ENCODE results near the gene CCDC171.

CCDC171 gene

DNA sequence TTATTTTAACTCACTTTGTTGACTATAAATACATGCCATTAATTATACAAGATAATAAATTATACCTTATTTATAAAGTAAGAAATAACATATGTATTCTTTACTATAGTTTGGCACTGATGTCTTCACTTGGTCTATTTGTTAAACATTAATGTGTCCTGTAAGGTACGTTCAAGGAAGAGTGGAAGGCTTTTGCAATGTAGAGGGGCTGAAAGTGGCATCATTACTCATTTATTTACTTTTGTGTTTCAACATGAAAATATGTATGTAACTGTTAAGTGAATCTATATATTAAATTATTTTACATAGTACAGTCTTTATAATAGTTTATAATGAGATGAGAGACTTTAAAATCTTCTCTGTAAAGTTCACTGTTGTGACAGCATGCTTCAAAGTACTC lies 348.7 kb downstream of the CCDC171 start:
- no peak for DNase-seq

GRCh38 chr9:15909297-15909696 lies 356.5 kb downstream of the CCDC171 start:
- no peak for DNase-seq

- no peak for DNase-seq
Observed at GRCh38 chr9:15915711-15916110, 362.9 kb downstream of the CCDC171 start.

GRCh38 chr9:15927161-15927560 lies 374.3 kb downstream of the CCDC171 start:
- no peak for DNase-seq

DNA sequence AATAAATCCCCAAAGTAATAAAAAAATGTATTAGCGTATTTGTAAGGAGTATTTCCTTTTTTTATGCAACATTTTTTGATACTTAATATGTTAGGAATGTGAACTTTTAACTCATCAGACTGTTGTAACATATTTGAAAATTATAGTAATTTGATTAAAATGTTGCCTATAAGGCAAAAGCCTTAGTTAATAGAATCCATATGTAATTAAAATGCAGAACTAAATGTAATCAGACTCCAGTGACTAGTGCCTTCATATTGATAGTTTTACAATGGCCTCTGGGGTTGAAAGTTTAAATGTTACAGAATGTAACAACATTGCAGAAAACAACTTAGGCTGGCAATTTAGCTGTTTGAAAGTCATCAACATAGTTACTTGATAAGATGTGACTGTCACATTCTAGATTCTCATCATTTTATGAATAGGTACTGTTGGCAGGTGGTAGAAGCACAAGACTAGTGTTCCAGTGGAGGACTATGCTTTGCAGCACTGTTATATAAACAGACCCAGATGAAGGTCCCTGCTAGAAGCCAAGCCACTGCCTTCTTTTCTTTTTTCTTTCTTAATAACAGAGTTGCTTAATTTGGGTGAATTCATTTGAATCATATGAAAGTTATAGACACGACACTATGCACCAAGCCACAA lies 382.9 kb downstream of the CCDC171 start:
- peak in 1 of 2 experiments; percentile 42 for DNase-seq

GRCh38 chr9:15936306-15936921 lies 383.6 kb downstream of the CCDC171 start:
- DNase-seq: peak; percentile 22 to 64

DNA sequence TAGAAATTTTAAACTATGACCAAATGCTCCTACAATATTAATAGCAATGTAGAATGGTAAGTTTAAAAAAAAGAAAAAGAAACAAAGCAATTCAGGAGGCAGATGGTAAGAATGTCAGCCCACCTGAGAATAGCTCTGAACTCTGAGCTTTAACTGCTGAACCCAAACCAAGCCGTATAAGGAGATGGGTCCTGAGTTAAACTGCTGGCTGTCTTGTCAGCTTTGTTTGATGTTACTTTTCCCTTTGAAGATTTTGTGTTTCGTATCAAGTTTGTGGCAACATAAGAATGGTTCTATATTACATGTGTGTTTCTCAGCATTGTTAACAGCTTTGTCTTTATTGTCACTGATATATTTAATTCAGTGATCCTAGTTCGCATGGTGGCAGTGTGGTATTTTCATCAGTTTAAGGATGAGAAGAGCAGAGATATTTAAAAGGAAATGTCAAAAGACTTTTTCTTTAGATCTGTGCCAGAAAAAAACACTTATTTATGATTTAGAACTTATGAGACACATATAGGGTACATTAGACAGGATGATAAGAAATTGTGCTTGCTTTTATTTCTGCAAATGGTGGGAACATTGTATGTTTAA lies 390.1 kb downstream of the CCDC171 start:
- DNase-seq: no peak

DNA sequence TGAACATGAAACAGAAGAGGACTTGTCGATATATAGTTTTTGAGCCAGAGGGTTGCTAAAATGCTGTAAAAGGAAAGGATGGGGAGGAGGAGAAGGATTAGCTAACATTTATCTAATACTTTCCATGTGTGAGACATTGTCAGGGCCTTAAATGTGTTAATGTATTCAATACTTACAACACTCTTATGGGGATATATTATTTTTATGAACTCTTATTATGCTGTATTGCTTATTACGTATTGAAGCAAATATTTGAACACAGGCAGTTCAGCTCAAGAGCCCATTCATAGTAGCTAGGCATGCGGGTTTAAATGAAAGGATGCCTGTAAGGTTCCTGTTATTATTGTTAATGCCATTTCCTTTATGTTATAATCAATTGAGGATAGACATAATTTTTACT lies 391.5 kb downstream of the CCDC171 start:
- DNase-seq: no peak

DNA sequence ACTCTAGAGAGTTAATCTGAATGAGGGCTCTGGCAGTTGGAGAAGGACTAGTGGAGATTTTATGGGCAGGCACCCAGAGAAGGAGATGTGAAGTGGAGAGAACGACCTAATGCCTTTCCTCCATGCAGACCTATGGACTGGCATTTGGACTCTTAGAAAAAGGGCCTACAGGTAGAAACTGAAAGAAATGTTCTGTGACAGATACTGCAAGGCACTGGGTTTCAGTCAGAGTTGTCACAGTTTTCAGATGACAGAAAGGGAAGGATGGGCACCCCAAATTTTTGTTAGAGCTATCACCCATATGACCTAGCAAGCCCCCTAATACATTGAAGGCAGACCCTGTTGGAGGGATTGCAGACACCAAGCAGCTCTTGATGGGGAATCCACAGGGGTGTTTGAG lies 406.8 kb downstream of the CCDC171 start:
- DNase-seq: no peak

DNA sequence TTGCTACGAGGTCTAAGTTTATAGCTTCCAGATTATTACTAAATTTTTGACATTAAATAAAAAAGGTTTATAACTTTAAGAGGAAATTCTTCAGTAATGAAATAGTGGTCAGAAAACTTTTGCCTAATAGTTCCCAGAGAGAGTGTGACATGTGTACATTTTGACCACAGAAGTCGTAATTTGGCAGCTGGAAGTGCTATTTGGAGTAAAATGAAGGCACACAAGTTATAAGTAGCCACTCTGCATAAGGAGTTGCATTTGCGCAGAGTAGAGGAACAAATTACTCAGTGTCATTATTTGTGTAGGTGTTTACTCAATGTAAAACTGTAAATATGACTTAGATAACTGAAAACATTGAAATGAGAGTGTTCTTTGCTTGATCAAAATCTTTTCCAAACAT lies 408.4 kb downstream of the CCDC171 start:
- DNase-seq: peak in 1 of 2 experiments; percentile 28

DNA sequence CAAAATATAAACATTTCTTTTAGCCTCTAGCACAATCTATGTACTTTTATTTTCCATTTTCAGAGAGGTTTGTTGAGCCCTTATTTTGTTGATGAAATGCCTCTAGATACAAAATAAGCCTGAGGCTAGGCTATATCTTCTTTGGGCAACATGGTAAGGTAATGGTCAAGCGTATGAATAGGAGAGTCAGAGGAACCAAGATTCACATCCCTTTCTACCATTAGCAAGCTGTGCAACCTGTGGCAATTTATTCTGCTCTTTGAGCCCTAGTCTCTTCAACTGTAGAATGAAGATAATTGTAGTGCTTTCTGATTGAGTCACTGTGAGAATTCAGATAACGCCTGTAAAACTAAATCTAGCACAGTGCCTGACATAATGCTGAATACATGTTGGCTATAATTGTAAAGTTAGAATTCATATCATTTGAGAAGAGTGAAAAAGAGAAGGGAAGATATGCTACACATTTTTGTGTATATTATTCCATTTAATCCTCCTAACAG lies 412.5 kb downstream of the CCDC171 start:
- DNase-seq: no peak

DNA sequence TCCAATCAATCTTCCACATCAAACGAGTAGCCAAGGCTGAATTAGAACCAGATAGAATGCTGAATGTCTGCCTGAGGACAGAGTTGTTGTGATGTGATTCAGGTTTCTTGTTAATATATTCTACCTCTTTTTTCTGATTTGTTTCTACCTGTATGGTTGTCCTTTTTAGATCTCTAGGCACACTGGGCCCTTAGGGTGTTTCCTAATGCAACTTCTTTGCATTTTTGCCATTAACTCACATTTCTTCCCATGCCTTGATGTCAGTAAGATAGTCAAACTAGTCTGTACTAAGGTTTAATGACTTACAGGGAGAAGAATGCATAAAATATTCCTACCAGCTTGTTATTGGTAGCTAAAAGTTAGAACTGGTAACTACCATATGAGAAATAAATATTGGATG lies 413.6 kb downstream of the CCDC171 start:
- no peak for DNase-seq

DNA sequence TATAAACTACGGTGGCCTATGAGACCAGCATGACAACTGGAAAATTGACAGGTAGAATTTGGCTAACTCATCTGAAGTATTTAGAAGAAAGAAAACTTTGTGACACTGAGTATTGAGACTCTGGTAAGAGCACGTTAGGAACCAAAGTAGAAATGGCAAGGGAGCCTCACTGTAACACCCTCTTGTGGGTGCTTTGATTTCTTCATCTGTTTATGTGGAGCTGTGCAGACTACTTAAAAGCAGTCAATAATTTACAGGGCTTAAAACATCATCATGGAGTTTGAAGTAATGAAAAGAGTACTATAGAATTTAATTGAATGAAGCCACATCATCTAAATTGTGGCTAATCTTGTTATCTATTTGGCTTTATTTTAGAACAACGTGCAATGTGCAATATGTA lies 414.2 kb downstream of the CCDC171 start:
- no peak for DNase-seq

- no peak for DNase-seq
Observed at GRCh38 chr9:15972760-15973159, 419.9 kb downstream of the CCDC171 start.

- DNase-seq: no peak
Observed at GRCh38 chr9:15975101-15975778, 422.4 kb downstream of the CCDC171 start.

- no peak for DNase-seq
Observed at GRCh38 chr9:15977438-15977837, 424.6 kb downstream of the CCDC171 start.

DNA sequence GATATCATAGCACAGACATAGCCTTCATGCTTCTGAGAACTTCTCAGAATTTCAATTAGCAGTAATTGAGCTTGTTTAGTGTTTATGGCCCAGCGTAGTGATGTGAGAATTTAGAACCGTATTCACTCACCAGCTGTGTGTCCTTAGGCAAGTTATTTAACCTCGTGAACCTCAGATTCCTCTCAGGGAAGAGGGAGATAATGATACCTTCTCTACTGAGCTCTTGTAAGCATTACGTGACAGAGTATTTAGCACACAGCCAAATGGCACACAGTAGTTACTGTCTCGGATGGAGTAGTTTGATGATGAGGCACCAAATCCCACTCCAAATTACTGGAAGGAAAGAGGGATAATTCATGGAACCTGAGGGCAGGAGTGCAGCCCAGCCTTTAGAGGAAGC lies 429.3 kb downstream of the CCDC171 start:
- no peak for DNase-seq

DNA sequence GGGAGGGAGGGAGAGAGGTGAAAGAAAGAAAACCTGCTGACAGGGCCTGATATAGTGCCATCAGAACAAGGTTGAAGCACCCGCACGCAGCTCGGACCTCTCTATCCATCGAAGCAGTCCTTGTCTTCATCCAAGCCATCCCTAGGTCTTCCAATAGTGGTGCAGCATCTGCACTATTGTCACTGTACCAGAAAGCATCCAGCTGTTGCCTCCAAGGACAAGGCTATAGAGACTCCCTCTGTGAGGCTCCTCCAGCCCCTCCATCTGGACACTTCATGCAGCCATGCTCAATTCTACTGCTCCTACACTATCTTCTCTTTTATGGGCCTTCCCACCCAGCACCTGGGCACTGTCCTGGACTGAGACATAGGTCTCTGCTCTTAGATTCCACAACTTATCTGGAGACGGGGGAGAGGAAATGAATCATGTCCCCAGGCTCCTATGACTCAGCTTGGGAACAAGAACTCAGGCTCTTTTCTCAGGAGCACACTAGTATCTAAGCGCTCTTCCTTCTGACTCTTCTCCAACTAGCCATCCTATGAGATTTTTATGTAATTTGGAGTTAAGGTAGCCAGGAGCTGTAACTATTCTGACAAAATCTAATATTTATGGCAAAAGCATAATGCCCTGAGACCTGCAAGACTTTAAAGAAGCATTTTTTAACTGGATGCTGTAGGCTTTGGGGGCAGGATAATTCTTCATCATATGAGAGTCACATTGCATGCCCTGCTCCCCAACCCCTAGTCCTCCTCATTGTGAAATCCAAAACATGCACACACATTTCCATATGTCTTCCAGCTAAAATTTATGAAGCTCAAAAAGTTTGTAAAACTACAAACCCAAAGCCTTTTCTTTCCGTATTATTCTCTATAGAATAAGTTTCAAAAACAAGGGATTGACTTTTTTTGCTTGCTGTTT lies 446.8 kb downstream of the CCDC171 start:
- DNase-seq: no peak

- DNase-seq: no peak
Observed at GRCh38 chr9:16000811-16001210, 448.0 kb downstream of the CCDC171 start.

GRCh38 chr9:16001856-16002255 lies 449.0 kb downstream of the CCDC171 start:
- no peak for DNase-seq

GRCh38 chr9:16002816-16003215 lies 450.0 kb downstream of the CCDC171 start:
- DNase-seq: no peak

DNA sequence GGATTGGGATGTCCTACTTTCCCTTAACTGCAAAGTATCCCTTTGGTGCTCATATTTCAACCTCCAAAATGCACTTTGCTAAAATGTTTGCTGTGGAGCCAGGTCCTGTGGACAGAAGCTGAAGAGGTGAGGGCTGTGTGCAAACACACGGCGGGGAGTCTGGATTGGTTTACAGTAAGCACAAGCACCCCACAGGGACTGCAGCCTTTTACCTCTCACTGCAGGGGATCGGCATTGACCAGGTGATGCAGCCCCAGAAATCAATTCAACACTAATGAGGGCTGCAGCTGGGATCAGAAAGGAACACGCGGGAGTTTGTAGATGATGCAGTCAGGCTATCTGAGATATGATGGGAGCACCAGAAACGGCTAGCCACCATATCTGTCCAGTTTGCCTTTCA lies 450.9 kb downstream of the CCDC171 start:
- DNase-seq: peak; percentile 87 to 90

- DNase-seq: no peak
Observed at GRCh38 chr9:16004613-16005012, 451.8 kb downstream of the CCDC171 start.

All from NCI-H1930 (cell line).